Activated T-cell treated with anti-CD3 and anti-CD28 coated beads, Interleukin-2, amount 50 U/mL, for 72 hours (primary cell): ENCODE data around the gene CXorf49B. TPM values are rescaled to one million over a fixed set of nuclear protein-coding genes. Genes with fewer than 3 reads are reported as not detected.
"Not testable (repeated sequence)": the region's sequence is repeated elsewhere in the genome, so short reads cannot be mapped to it uniquely, and the experiment has no call there.

Experiments used
- ATAC-seq, 2 donors: fragments of 150-1000 bp; cut with Tn5 transposase; replicated peaks in 1 of 2; 2 replicates each; pipeline ENCODE4 v1.10.0; 2021; ENCODE audit warnings: moderate library complexity in 2 of 2, mild to moderate bottlenecking in 1 of 2
- DNase-seq, 2 donors: peaks; one replicate each; pipeline ENCODE4 v3.0.0; 2021 to 2022; ENCODE audit warnings: mixed read lengths in 1 of 2
- H3K27ac Mint-ChIP-seq: one replicate; pipeline ENCODE4 v1.8.0; 2022; ENCODE audit warnings: mild to moderate bottlenecking, moderate library complexity, mixed read lengths
- H3K27me3 Mint-ChIP-seq: one replicate; pipeline ENCODE4 v1.8.0; 2022; ENCODE audit warnings: low read depth, mixed read lengths
- H3K36me3 Mint-ChIP-seq, 2 donors: one replicate each; pipeline ENCODE4 v1.8.0; 2022; ENCODE audit warnings: mixed read lengths in 2 of 2, mild to moderate bottlenecking in 1 of 2; ENCODE audit not compliant: insufficient read depth in 2 of 2
- H3K4me1 Mint-ChIP-seq: one replicate; pipeline ENCODE4 v1.8.0; 2022; ENCODE audit warnings: low read depth, mixed read lengths
- H3K4me3 Mint-ChIP-seq, 2 donors: one replicate each; pipeline ENCODE4 v1.8.0; 2022; ENCODE audit warnings: mild to moderate bottlenecking in 2 of 2, mixed read lengths in 2 of 2, moderate library complexity in 2 of 2
- H3K9me3 Mint-ChIP-seq, 2 donors: one replicate each; pipeline ENCODE4 v1.8.0; 2022; ENCODE audit warnings: mixed read lengths in 2 of 2
- total RNA-seq, 2 donors: library from RNA; stranded (reverse); gene quantifications; one replicate each; pipeline ENCODE4 v1.2.3, GENCODE V29; 2022

Gene CXorf49B
- total RNA-seq, 2 donors from 2014 or later: not detected

- H3K36me3 Mint-ChIP-seq, H3K4me1 Mint-ChIP-seq, DNase-seq, H3K9me3 Mint-ChIP-seq, ATAC-seq, H3K27me3 Mint-ChIP-seq, H3K27ac Mint-ChIP-seq, H3K4me3 Mint-ChIP-seq: not testable (repeated sequence)
These were observed 19.8 kb downstream of the CXorf49B start for GRCh38 chrX:71782950-71783299.

GRCh38 chrX:71783569-71784347 is 20.6 kb downstream of the CXorf49B start:
- not testable (repeated sequence) for H3K9me3 Mint-ChIP-seq, H3K4me3 Mint-ChIP-seq, DNase-seq, H3K36me3 Mint-ChIP-seq, H3K27me3 Mint-ChIP-seq, H3K27ac Mint-ChIP-seq, H3K4me1 Mint-ChIP-seq
- ATAC-seq: peak; percentile 31 to 32

- peak; percentile 62 to 67 for ATAC-seq
- not testable (repeated sequence) for H3K36me3 Mint-ChIP-seq, H3K27ac Mint-ChIP-seq, H3K9me3 Mint-ChIP-seq, H3K4me1 Mint-ChIP-seq, DNase-seq, H3K4me3 Mint-ChIP-seq, H3K27me3 Mint-ChIP-seq
These were observed 21.3 kb downstream of the CXorf49B start for GRCh38 chrX:71784348-71784983.

GRCh38 chrX:71806450-71806849 is 43.3 kb downstream of the CXorf49B start:
- not testable (repeated sequence) for H3K36me3 Mint-ChIP-seq, H3K27ac Mint-ChIP-seq, ATAC-seq, H3K9me3 Mint-ChIP-seq, H3K4me1 Mint-ChIP-seq, H3K4me3 Mint-ChIP-seq, DNase-seq
- H3K27me3 Mint-ChIP-seq: peaks cover 18% of the 10 kb centered on the region

- Mint-ChIP-seq H3K36me3 (peaks cover 0 to 2% of the 10 kb centered on the region in 2 donors), H3K27me3 (peaks cover 13% of the 10 kb centered on the region), H3K9me3 (no peaks in the 10 kb centered on the region), H3K4me1 (no peaks in the 10 kb centered on the region), H3K4me3 (no peak overlapping the region), H3K27ac (no peak overlapping the region)
- DNase-seq: no peak
- no peak for ATAC-seq
These were observed 46.7 kb downstream of the CXorf49B start for GRCh38 chrX:71809886-71810285.

- Mint-ChIP-seq H3K9me3 (no peaks in the 10 kb centered on the region), H3K27ac (no peak overlapping the region), H3K36me3 (peaks cover 0 to 2% of the 10 kb centered on the region in 2 donors), H3K4me3 (no peak overlapping the region), H3K27me3 (peaks cover 32% of the 10 kb centered on the region), H3K4me1 (no peaks in the 10 kb centered on the region)
- DNase-seq: no peak
- ATAC-seq: no peak
These were observed 51.2 kb downstream of the CXorf49B start for GRCh38 chrX:71814123-71814912.

- Mint-ChIP-seq H3K4me1 (no peaks in the 10 kb centered on the region), H3K9me3 (no peaks in the 10 kb centered on the region), H3K27me3 (peaks cover 42% of the 10 kb centered on the region), H3K4me3 (no peak overlapping the region), H3K36me3 (peaks cover 0 to 2% of the 10 kb centered on the region in 2 donors), H3K27ac (no peak overlapping the region)
- no peak for ATAC-seq
- DNase-seq: no peak
These were observed 52.2 kb downstream of the CXorf49B start for GRCh38 chrX:71815121-71815905.

- Mint-ChIP-seq H3K4me1 (no peaks in the 10 kb centered on the region), H3K27me3 (peaks cover 45% of the 10 kb centered on the region), H3K9me3 (no peaks in the 10 kb centered on the region), H3K27ac (no peak overlapping the region), H3K36me3 (peaks cover 0 to 2% of the 10 kb centered on the region in 2 donors), H3K4me3 (no peak overlapping the region)
- DNase-seq (no peak), ATAC-seq (no peak)
These were observed 52.7 kb downstream of the CXorf49B start for GRCh38 chrX:71815906-71816156.

Other genes with a start within 250 kb of the CXorf49B start
- 100 to 1,000 TPM; 702 to 788 TPM for gene OGT, start 230.2 kb upstream of the CXorf49B start, total RNA-seq
- 1 to 10 TPM; 6.9 to 8.4 TPM for gene GCNA, start 184.9 kb upstream of the CXorf49B start, total RNA-seq
- gene CXCR3, start 144.8 kb upstream of the CXorf49B start, total RNA-seq: 10 to 100 TPM in 1 of 2 donors, 1 to 10 TPM in 1; 8.8 to 14.6 TPM
- gene CXorf49, start 45.1 kb upstream of the CXorf49B start, total RNA-seq: not detected
- gene NHSL2, start 147.5 kb downstream of the CXorf49B start, total RNA-seq: under 1 TPM; 0.26 to 0.69 TPM